Measurements from ENCODE around the gene TMBIM4.
"Not testable (repeated sequence)": the region's sequence is repeated elsewhere in the genome, so short reads cannot be mapped to it uniquely, and the experiment has no call there.

Gene TMBIM4

DNA sequence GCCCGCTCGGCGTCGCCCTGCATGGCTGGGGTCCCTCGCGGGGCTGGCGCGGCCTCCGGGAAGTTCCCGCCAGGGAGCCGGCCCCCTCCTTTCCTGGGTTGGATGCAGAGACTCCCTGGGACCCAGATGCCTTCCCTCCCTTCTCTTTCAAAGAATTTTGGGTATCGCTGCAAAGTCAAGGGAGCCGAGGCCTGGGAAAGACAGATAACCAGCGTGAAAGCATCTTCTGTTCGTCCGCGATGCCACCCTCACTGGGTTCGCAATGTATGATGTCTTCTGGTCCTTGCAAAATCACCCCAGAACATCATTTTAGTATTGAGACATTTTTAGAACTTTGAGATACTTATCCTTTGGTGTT, 19.7 kb upstream of the TMBIM4 start:
- Histone ChIP-seq H2BK120ac (ENCODE audit: low read depth, low read length) (no peak overlapping the region), H3K4me3 (ENCODE audit: low read length) (no peak overlapping the region), H2BK15ac (replicated peaks; ENCODE audit: low read depth) (no peak overlapping the region), H4K8ac (ENCODE audit: low read depth, low read length) (peak overlapping the region; percentile 42), H3K4me2 (ENCODE audit: low read length) (peak overlapping the region; percentile 84), H2BK5ac (ENCODE audit: low read length) (no peak overlapping the region), H3K18ac (ENCODE audit: low read length) (peak overlapping the region; percentile 13), H3K4me1 (ENCODE audit: control insufficient read depth, low read depth, low read length) (no peaks in the 10 kb centered on the region), H3K27me3 (ENCODE audit: insufficient read depth, low read length, poor library complexity) (no peaks in the 10 kb centered on the region), H4K5ac (ENCODE audit: low read length) (no peak overlapping the region), H3K79me1 (ENCODE audit: low read length) (no peaks in the 10 kb centered on the region), H3K79me2 (ENCODE audit: control insufficient read depth, insufficient read depth, low read length) (no peaks in the 10 kb centered on the region), H3K56ac (ENCODE audit: low read length) (peak overlapping the region; percentile 93), H3K9ac (ENCODE audit: low read length) (peak overlapping the region; percentile 72), H3K36me3 (ENCODE audit: control insufficient read depth, insufficient read depth, low read length) (no peaks in the 10 kb centered on the region), H3K4ac (ENCODE audit: low read depth, low read length) (peak overlapping the region; percentile 83), H3K27ac (ENCODE audit: low read depth, low read length) (no peak overlapping the region), H3K23ac (ENCODE audit: low read length) (no peak overlapping the region), H2AK5ac (ENCODE audit: low read length) (no peak overlapping the region)
- WGBS (ENCODE audit: extremely low coverage, insufficient coverage, low lambda C conversion rate): no CpG with 5 or more reads among the region's 18 CpGs
- DNase-seq: peak; percentile 11

DNA sequence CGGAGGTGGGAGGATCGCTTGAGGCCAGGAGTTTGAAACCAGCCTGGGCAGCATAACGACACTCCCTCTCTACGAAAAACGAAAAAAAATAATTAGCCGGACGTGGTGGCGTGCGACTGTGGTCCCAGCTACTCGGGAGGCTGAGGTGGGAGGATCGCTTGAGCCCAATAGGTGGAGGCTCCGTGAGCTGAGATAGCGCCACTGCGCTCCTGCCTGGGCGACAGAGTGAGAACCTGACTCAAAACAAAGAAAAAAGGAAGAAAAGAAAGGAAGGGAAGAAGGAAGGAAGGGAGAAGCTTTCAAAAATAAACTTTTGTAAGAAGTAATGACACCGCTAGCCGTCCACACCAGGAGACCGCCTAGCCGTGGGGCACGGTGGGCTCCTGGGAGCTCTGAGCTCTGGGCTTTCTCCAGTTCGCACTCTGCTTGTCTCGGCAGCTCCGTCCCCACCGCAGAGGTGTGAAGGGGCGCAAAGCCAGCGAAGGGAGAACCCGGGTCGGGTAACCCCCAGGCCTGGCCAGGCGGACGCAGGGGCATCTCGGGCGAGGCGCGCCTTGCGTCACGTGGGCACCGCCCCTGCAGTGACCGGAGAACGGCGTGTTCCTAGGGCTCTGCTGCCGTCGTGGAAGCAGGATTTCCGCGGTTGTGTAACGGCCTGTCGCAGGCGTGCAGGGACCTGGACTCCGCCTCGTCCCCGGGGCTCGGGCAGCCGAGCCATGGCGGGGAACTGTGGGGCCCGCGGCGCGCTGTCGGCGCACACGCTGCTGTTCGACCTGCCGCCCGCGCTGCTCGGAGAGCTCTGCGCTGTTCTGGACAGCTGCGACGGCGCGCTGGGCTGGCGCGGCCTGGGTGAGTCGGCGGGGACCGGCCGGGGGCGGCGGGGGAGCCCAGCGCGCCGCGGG, 19.0 kb upstream of the TMBIM4 start, which contains the start of gene IRAK3:
Gene IRAK3, plus strand, starts transcription at position 631 of the 902 bp plus-strand sequence. Its CDS starts 86 bp downstream, at position 717.
- Histone ChIP-seq H3K4me2 (ENCODE audit: low read length) (peak within 1 kb of the TSS; percentile 84), H3K27me3 (ENCODE audit: insufficient read depth, low read length, poor library complexity) (no peaks in the 10 kb centered on the region), H3K9ac (ENCODE audit: low read length) (peak within 1 kb of the TSS; percentile 72), H2BK5ac (ENCODE audit: low read length) (no peak within 1 kb of the TSS), H2BK120ac (ENCODE audit: low read depth, low read length) (no peak within 1 kb of the TSS), H3K56ac (ENCODE audit: low read length) (peak within 1 kb of the TSS; percentile 93), H3K79me1 (ENCODE audit: low read length) (no peaks in the 10 kb centered on the region), H3K79me2 (ENCODE audit: control insufficient read depth, insufficient read depth, low read length) (no peaks in the 10 kb centered on the region), H4K8ac (ENCODE audit: low read depth, low read length) (peak within 1 kb of the TSS; percentile 42), H3K18ac (ENCODE audit: low read length) (peak within 1 kb of the TSS; percentile 13), H2AK5ac (ENCODE audit: low read length) (no peak within 1 kb of the TSS), H4K5ac (ENCODE audit: low read length) (no peak within 1 kb of the TSS), H3K4me1 (ENCODE audit: control insufficient read depth, low read depth, low read length) (no peaks in the 10 kb centered on the region), H3K27ac (ENCODE audit: low read depth, low read length) (no peak within 1 kb of the TSS), H3K36me3 (ENCODE audit: control insufficient read depth, insufficient read depth, low read length) (no peaks in the 10 kb centered on the region), H3K4me3 (ENCODE audit: low read length) (peak within 1 kb of the TSS; percentile 33), H3K23ac (ENCODE audit: low read length) (peak within 1 kb of the TSS; percentile 76), H3K4ac (ENCODE audit: low read depth, low read length) (peak within 1 kb of the TSS; percentile 83), H2BK15ac (replicated peaks; ENCODE audit: low read depth) (no peak within 1 kb of the TSS)
- DNase-seq: peak; percentile 58
- no CpG with 5 or more reads among the region's 82 CpGs for WGBS (ENCODE audit: extremely low coverage, insufficient coverage, low lambda C conversion rate)

DNA sequence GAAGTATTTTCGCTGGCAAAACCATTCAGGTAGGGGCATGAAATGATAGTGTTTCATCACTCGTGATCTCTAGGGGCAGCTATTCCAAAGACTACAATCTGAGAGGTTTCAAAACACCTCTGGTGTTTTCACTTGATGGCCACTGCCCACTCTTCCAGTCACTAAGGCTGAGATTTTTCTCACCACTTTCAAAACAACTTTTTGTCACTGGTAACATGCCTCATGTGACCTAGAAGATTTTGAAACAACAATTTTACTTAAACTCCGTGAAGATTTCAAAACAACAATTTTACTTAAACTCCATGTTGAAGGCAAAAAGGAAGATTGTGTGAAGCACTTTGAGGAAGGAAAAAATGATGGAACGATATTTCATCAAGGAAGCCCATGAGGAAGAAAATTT, 18.0 kb upstream of the TMBIM4 start:
- no CpG with 5 or more reads among the region's 4 CpGs for WGBS (ENCODE audit: extremely low coverage, insufficient coverage, low lambda C conversion rate)
- no peak for DNase-seq
- H3K4me1 ChIP-seq (ENCODE audit: control insufficient read depth, low read depth, low read length): no peaks in the 10 kb centered on the region

DNA sequence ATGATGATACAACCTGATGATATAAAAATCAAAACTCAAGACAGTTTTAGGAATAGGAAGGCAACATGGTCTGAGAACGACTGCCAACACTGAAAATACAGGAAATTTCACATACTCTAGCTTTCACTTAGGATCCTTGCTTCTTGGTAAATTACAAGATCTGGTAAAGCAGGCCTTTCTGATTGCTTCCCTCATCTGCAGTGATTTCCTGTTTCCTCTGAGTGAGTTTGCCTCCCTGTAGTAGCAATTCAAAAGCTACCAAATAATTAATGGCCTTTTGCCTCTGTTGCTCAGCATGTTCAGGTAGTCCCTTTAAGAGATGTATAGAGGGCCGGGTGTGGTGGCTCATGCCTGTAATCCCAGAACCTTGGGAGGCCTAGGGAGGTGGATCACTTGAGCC, 17.2 kb upstream of the TMBIM4 start:
- H3K27ac ChIP-seq (ENCODE audit: low read depth, low read length): no peak overlapping the region
- H3K56ac ChIP-seq (ENCODE audit: low read length): no peak overlapping the region
- H3K36me3 ChIP-seq (ENCODE audit: control insufficient read depth, insufficient read depth, low read length): no peaks in the 10 kb centered on the region
- no peak for DNase-seq
- no peak overlapping the region for H2BK120ac ChIP-seq (ENCODE audit: low read depth, low read length)
- H2AK5ac ChIP-seq (ENCODE audit: low read length): no peak overlapping the region
- no peaks in the 10 kb centered on the region for H3K27me3 ChIP-seq (ENCODE audit: insufficient read depth, low read length, poor library complexity)
- no peak overlapping the region for H3K23ac ChIP-seq (ENCODE audit: low read length)
- no peak overlapping the region for H4K5ac ChIP-seq (ENCODE audit: low read length)
- no peak overlapping the region for H2BK5ac ChIP-seq (ENCODE audit: low read length)
- H3K9ac ChIP-seq (ENCODE audit: low read length): no peak overlapping the region
- H3K4me1 ChIP-seq (ENCODE audit: control insufficient read depth, low read depth, low read length): no peaks in the 10 kb centered on the region
- no peak overlapping the region for H2BK15ac ChIP-seq (replicated peaks; ENCODE audit: low read depth)
- no peak overlapping the region for H4K8ac ChIP-seq (ENCODE audit: low read depth, low read length)
- no CpG with 5 or more reads among the region's 2 CpGs for WGBS (ENCODE audit: extremely low coverage, insufficient coverage, low lambda C conversion rate)
- no peaks in the 10 kb centered on the region for H3K79me2 ChIP-seq (ENCODE audit: control insufficient read depth, insufficient read depth, low read length)
- no peak overlapping the region for H3K4me3 ChIP-seq (ENCODE audit: low read length)
- no peak overlapping the region for H3K4me2 ChIP-seq (ENCODE audit: low read length)
- no peak overlapping the region for H3K18ac ChIP-seq (ENCODE audit: low read length)
- H3K4ac ChIP-seq (ENCODE audit: low read depth, low read length): no peak overlapping the region
- no peaks in the 10 kb centered on the region for H3K79me1 ChIP-seq (ENCODE audit: low read length)

More for the DNA sequence above, 18.0 kb upstream of the TMBIM4 start:
- no peak overlapping the region for H3K23ac ChIP-seq (ENCODE audit: low read length)
- no peaks in the 10 kb centered on the region for H3K79me1 ChIP-seq (ENCODE audit: low read length)
- no peak overlapping the region for H4K8ac ChIP-seq (ENCODE audit: low read depth, low read length)
- H3K18ac ChIP-seq (ENCODE audit: low read length): no peak overlapping the region
- no peak overlapping the region for H4K5ac ChIP-seq (ENCODE audit: low read length)
- no peaks in the 10 kb centered on the region for H3K27me3 ChIP-seq (ENCODE audit: insufficient read depth, low read length, poor library complexity)
- no peaks in the 10 kb centered on the region for H3K36me3 ChIP-seq (ENCODE audit: control insufficient read depth, insufficient read depth, low read length)
- H2AK5ac ChIP-seq (ENCODE audit: low read length): no peak overlapping the region
- no peak overlapping the region for H3K4ac ChIP-seq (ENCODE audit: low read depth, low read length)
- H3K4me2 ChIP-seq (ENCODE audit: low read length): no peak overlapping the region
- no peak overlapping the region for H2BK15ac ChIP-seq (replicated peaks; ENCODE audit: low read depth)
- no peaks in the 10 kb centered on the region for H3K79me2 ChIP-seq (ENCODE audit: control insufficient read depth, insufficient read depth, low read length)
- H3K4me3 ChIP-seq (ENCODE audit: low read length): no peak overlapping the region
- H2BK120ac ChIP-seq (ENCODE audit: low read depth, low read length): no peak overlapping the region
- H3K56ac ChIP-seq (ENCODE audit: low read length): no peak overlapping the region
- H2BK5ac ChIP-seq (ENCODE audit: low read length): no peak overlapping the region
- no peak overlapping the region for H3K27ac ChIP-seq (ENCODE audit: low read depth, low read length)
- H3K9ac ChIP-seq (ENCODE audit: low read length): no peak overlapping the region

DNA sequence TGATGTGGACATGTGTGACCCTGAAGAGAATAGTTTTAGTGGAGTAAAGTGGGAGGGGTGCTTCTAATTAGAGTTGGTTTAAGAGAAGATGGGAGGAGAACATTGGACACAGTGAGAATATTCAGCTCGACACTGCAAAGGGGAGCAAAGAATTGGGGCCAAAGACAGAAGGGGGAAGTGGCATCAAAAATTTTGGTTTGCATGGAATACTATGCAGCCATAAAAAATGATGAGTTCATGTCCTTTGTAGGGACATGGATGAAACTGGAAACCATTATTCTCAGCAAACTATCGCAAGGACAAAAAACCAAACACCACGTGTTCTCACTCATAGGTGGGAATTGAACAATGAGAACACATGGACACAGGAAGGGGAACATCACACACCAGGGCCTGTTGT, 15.0 kb upstream of the TMBIM4 start:
- not testable (repeated sequence) for H3K18ac ChIP-seq (ENCODE audit: low read length); H3K4me2 ChIP-seq (ENCODE audit: low read length); H3K23ac ChIP-seq (ENCODE audit: low read length); H3K4me3 ChIP-seq (ENCODE audit: low read length); H2BK120ac ChIP-seq (ENCODE audit: low read depth, low read length); H2BK5ac ChIP-seq (ENCODE audit: low read length); H3K4ac ChIP-seq (ENCODE audit: low read depth, low read length); H2AK5ac ChIP-seq (ENCODE audit: low read length); DNase-seq; H3K79me1 ChIP-seq (ENCODE audit: low read length); H3K27me3 ChIP-seq (ENCODE audit: insufficient read depth, low read length, poor library complexity); H3K56ac ChIP-seq (ENCODE audit: low read length); H2BK15ac ChIP-seq (replicated peaks; ENCODE audit: low read depth); H3K79me2 ChIP-seq (ENCODE audit: control insufficient read depth, insufficient read depth, low read length); H3K9ac ChIP-seq (ENCODE audit: low read length); H3K36me3 ChIP-seq (ENCODE audit: control insufficient read depth, insufficient read depth, low read length); H4K5ac ChIP-seq (ENCODE audit: low read length); H4K8ac ChIP-seq (ENCODE audit: low read depth, low read length); H3K4me1 ChIP-seq (ENCODE audit: control insufficient read depth, low read depth, low read length); H3K27ac ChIP-seq (ENCODE audit: low read depth, low read length)
- no CpG with 5 or more reads among the region's 3 CpGs for WGBS (ENCODE audit: extremely low coverage, insufficient coverage, low lambda C conversion rate)
